Stromal cell of bone marrow (primary cell): ENCODE measurements around the gene BMPER.
A peak's percentile ranks its signal among the peaks of the same experiment; 100 is the strongest.

Source experiments
- DNase-seq: peaks from one replicate; pipeline ENCODE4 v3.0.0-alpha.2; 2012; ENCODE audit warnings: low read depth

The BMPER gene

DNA sequence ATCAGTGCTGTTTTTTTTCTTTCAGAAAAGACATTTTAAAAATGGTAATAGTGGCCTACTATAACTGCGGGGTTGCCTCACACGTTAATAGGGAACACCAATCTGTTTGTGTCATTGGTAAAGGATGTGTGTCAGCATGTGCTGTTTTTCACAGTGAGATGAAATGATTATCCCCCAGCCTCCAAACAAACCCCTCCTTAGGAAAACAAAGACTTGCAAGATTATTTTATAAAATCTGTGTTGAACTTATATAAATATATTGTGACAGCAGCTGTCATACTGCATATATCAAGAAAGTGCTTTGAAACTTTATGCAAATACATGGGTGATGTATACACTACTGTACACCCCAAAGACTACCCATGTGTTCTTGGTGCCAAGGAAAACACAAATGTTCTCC, 125.8 kb downstream of the BMPER start:
- no peak for DNase-seq

DNA sequence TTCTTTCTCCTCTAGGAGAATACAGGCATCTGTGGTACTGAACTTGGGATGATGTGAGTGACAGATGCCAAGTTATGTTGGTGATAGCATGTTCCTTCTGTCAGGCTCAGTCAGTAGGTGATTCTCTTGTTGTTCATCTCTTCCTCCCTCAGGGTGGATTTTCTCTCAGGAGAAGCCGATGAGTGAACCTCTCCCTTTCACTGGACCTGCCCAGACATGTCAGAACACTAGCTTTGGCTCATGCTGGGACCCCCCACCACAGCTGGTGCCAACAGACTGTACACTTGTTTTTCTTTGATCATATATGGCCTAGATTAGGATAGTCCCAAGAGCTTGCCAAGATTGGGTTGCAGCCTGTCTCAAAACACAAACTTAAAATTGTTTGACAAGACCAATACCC, 129.4 kb downstream of the BMPER start:
- DNase-seq = no peak

DNA sequence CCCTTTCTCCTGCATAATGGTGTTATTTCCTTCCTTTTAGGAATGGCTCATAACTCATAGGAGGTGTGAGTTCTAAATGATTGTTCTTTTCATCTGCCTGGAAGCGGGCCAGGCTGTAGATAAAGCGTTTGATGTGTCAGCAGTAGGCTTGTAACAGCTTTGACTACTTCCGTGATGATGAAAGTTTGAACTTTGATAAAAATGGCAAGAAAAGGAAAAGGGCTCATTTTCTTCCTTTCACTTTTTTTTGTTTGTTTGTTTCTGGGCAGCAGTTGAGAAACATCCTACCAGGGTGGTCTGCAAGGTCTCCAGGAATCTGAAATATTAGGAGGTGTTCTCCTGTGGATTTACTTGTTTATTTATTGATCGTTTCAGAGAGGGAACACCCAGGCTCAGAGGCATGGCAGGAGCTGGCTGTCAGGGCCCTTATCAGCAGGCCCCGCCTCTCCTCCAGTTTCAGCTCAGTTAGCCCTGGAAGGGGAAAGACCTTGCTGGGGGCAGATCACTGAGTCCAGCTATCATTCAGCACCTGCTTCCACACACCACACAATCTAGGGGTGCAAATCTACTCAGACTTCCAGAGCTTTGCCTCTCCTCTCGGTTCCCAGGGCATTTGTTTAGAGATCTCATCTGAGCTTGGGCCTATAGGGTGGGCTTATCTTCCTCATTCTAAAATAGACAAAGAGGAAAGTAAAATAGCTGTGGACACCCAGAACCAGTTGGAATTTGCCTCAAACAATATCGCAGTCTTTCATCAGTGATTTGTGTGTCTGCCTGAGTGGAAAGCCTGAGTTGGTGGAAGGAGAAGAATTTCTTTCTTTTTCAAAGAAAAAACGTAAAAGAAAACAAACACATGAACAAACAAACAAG, 130.9 kb downstream of the BMPER start:
- DNase-seq = no peak

DNA sequence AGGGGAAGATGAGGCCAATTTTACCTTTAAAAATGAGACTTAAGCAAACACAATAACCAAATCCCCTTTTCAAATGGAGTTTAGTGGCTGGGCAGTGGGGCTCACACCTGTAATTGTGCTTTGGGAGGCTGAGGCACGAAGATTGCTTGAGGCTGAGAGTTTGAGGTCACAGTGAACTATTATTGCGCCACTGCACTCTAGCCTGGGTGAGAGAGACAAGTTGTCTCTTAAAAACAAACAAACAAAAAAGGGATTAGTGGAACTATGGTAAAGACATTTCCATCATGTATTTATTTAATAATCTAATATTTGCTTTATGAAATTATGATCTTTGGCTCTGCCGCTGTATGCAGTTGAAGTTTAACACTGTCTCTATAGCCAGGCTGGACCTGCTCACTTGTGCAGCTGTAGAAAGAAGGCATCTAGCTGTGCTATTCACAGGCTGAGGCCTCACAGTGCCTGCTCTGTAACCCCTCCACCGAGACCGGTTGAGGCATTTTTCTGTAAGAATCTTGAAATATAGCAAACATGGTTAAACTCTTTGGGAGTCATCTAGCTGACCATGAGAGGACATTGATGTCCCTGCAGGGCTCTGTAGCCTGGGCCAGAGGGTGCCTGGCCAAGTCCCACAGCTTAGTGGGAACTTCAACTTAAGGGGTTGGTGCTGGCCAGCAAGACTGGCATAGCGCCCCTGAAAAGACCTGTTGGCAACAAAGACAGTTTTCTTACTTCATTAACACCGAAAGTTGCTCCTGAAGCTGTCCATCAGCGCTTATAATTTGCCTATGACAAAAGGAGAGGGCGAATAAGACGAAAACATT, 131.8 kb downstream of the BMPER start:
- no peak for DNase-seq

DNA sequence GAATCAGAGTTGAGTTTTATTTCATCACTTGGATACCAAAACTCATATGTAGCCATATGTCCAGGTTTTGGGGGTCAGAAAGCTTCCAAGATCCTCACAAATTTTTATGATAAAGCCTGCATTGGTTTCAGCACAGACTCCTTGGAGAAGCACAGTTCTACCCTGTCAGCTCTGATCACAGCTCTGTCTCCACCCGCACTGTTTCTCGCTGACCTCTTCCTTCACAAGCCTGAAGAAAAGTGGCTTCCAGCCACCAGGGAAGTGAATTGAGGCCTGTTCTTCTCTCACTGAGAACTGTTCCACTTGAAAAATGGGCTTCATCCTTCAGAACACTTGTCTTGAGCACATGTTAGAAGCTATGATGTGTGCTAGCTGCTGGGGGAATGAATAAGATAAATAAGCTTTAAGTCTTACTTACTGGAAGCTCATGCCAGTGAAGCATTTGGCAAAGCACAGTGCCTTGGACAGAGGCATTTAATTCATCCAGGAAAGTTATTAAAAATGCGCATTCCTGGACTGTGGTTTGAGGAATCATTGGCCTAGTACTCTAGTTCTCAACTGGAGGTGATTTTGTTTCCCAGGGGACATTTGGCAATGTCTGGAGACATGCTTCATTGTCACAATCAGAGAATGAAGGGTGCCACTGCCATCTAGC, 133.6 kb downstream of the BMPER start:
- no peak for DNase-seq

DNA sequence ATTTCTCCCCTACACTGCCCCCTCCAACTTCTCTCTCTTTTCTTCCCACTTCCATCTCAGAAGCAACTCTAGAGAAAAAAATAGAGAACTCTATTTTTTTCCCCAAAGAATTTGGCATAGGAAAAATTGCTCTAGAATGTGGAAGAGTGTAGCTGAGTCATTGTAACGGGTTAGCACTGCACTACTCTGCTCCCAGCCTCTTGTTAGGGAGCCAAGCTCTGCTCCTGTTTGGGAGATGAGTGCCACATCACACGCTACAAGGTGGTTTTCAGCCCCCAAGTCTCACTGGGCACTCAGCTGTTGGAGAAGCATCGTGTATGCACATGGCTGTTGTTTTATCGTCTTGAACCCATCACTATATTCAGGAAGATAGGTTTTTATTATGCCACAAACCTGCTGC, 136.4 kb downstream of the BMPER start:
- peak; percentile 35 for DNase-seq

DNA sequence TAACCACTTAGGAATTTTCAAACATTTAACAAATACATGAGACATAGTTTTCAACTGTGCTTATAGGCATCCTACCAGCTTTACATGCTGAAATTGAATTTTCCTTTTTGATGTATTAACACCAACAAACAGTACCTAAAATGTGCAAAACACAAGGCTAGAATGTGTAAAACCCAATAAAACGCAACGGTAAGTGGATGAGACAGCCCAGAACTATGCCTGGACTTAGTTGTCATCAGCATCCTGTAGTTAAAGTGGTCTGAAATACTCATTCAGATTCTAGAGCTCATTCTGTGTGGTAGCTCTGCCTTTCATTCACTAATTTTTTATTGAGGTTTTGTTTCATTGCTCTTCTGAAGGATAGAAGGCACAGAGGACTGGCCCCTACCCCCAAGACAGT, 137.1 kb downstream of the BMPER start:
- no peak for DNase-seq

DNA sequence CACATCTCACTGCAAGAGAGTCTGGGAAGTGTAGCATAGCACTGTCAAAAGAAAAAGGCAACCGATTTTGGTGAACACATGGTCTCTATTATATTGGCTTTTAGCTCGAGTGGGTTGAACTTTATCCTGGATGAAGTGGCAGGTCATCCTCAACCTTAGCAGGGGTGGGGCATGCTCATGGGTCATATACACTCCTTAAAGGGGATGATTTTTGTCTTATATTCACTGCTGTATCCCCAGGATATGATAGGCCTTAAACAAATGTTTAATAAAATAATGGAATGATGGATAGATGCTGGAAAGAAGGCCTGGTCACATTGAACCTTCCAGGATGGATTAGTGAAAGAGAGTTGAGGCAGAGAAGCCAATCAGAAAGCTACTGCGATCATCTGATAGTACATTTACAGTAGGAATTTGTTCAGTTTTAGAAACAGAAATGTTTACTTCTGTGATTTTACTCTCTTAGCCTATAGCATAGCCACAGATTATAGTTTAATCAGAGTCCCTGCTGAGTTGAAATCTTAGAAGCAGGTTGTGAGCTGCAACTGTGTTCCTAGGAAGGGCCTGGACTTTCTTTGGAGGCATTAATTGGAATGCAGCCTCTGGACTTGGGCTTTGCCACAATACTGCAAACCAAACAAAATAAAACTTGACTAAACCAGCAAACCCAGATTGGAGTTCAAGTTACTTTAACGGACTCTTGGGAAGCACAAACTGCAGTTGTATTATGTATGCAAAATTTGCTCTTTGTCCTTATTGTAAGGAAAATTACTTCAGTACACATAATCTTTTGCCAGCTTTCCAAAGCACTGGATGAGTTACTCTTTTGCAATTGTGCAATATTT, 138.3 kb downstream of the BMPER start:
- DNase-seq = peak; percentile 69

DNA sequence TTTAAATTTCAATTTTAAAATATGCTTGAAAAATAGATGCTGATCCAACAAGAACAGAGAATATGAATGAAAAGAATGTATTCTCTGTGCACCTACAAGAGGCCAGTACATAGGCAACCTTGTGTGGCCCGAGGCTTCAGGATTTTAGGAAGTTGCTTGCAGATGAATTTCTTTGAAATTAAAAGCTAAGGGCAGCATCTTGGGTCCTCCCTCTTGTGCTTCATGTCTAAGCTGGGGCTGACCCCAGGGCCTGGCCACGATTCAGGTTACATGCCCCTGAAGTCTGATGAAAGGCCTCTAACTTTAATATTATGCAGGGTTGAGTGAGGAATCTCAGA, 138.9 kb downstream of the BMPER start:
- no peak for DNase-seq

DNA sequence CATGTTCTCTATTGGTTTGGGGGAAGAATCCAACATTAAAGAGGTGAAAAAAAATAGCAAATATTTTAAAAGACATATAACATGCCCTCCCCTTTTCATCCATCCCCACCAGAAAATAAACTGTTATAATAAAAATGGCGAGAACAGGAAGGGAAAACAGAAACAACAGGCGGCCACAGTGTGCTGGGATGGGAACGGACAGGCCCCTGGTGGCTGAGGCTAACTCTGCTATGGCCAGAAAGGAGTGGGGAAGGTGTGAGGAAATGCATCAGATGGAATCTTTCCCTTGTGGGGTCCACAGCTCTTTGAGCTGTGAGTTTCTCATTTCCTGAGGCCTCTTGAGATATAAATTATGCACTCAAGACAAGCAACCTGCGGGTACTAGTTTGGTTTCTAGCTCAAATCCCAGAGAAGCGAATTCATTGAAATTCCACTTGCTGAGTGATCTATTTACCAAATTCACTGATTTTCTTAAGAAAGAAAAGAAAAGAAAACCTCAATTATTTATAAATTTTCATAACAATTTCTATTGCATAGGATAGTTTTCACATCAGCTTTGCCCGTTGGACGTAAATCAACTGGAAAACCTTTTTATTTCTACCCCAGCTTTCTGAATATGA, 139.5 kb downstream of the BMPER start:
- no peak for DNase-seq

DNA sequence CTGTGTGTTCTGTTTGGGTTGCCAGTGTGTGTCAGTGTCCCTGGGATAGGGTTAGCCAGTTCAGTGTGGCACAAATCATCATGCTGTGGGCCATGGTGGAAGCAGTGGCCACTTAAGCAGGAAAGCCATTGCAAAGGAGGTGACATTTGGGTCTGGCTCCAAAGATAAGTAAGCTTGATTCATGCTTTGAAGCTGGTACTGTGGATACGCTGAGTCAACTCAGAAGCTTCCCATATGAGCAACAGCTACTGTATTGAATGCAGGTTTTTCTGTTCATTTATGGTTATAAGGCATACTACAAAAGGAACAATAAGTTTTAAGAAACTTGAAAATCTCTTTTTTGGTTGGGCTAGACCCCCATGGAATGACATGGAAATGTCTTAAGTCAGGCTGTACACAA, 143.1 kb downstream of the BMPER start:
- DNase-seq = no peak

DNA sequence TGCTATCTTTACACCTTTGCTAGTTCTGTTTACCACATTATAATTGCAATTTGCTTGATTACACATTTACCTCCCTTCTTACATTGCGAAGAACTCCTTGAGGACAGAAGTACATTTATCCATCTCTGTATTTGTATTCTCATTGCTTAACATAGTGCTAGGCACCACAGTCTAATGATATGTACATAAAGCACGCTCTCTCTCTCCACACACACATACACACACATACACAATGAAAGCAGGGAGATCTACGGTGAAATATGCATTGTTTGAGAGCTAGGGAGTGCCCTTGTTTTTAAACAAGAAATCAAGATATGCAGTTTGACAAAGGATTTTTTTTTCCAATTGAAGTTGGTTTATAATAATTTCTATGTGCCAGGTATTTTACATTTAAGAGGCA, 148.7 kb downstream of the BMPER start:
- DNase-seq = no peak

DNA sequence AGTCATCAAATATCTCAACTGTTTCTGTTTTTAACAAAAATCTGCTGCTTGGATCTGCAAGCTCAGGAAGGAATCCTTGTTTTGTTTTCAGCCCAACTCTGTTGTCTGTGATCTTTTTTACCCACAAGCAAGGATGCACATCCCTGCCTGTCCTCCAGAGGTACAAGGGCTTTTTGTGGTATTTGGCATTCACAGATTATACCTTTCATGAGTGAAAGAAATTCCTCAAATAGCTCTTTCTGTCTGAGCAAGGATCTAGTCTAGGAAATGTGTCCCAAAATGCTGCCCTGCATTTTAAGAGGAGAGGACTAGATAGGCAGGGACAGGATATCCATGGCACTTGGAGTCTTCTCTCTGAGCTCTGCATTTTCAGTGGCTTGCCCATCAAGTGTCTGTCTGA, 151.8 kb downstream of the BMPER start:
- DNase-seq = no peak

DNA sequence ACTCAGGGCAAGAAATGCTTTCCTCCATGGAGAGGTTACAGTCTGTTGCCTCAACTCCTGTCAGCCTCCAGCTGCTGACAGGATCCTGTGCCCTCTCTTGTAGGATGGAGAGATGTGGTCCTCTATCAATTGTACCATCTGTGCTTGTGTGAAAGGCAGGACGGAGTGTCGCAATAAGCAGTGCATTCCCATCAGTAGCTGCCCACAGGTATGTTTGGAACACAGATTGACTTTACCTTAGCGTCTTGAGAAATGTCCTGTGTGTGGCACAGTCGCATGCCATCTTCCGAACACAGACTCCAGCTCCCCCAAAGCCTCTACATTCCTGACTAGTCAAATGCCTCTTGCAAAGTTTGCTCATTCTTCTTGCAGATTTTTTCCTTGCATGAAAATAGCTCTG, 152.6 kb downstream of the BMPER start:
- DNase-seq = no peak

DNA sequence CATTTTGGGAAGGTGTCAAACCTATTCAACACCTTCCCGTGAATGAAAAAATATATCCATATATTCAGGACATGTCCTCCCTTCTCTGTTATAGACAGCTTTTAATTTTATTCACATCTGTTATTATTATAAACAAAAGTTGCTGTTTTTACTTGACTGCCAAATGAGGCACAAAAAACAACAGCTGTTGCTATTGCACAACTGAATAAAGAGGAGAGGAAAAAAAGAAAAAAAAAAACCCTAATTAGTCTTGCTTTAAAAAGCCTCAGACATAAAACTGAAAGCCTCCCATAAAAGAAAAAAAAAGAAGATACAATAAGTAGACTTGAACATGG, 153.4 kb downstream of the BMPER start:
- no peak for DNase-seq

DNA sequence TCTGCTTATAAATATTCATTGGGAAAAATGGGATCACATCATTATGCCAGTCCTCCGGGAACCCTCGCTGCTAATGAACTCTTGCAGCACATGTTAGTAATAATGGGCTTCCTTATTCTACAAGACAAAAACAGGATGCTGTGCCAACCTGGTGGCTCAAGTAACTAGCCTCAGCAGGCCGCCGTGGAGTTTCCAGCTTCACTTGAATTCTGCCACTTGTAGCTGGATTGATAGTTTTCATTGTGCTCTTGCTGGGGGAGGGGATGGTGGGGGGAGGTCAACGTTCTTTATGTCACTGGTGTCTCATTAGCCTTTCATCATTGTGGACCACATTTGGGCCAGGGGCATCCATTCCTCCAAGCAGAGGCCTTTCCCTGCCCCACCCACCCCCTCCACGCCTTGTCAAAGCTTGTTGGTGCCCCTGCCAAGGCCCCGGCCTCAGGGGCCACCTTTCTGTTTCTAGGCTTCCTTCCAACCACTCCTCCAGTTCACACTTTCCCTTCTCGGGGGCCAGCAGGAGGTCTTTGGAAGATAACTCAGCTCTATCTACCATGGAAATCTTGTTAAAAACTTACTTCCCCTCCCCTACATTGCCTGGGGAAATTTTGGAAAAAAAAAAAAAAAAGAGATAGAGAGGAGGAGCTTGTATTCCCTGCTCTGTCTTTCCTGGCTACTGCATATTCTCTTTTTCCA, 153.9 kb downstream of the BMPER start:
- no peak for DNase-seq

DNA sequence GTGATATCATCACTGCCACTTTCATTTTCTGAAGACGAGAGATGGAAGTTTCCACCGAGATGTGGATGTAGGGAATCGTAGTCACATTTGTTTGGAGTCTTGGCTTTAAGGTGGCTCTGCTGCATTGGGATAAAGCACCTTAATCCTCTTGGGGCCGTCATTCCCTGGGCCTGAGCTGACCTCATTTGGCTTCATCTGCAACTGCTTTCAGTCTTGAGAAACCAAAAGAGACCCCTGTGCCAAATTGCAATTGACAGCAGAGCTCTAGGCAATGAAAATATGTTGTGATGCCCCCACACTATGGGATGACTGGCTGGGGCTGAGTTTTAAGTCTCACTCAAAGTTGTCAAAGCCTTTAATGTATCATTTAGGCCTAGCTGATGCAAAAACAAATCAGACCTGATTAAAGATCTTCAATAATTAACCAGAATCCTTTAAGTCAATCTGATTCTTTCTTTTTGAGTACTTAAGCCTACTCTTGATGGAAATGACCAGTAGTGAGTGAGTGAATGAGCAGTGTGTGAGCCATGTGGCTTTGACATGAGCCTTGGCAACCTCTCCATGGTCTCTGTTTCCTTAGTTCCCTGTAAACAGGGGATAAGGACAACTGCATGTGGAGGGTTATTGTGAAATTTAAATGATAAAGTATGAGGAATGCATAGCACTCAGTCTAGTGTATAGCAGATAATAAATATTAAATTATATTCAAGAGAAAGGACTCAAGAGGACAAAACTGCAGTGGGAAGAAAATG, 155.0 kb downstream of the BMPER start:
- peak; percentile 63 for DNase-seq

DNA sequence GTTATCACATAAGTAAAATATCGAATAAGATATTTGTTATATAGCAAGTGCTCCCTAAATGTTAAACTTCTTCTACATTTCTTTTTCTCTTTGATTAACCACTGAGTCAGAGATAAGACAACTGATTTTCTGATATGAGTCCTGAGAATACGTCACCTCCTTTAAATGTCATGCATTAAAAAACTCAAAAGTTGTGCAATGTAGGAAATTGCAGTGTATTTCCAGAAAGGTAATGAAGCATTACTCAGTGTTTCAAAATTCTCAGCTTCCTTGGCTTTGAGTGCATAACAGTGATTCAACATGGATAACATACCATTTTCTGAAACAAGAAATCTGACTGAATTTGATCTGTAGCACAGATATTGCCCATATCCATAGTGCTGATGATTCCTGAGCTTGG, 155.8 kb downstream of the BMPER start:
- peak; percentile 75 for DNase-seq

DNA sequence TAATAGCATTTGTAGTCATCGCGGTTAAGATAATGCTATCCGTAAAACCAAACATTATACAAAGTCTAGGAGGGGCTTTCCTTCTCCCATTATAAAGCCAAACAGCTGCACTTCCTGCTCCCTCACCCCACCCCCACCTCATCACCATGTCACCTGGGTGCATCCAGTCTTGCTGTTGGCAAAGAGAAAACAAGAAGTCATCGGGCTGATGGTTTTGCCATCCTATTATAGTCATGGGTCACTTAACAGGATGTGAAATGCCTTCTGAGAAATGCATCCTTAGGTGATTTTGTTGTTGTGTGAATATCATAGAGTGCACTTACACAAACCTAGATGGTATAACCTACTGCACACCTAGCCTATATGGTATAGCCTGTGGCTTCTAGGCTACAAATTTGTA, 157.0 kb downstream of the BMPER start:
- no peak for DNase-seq

DNA sequence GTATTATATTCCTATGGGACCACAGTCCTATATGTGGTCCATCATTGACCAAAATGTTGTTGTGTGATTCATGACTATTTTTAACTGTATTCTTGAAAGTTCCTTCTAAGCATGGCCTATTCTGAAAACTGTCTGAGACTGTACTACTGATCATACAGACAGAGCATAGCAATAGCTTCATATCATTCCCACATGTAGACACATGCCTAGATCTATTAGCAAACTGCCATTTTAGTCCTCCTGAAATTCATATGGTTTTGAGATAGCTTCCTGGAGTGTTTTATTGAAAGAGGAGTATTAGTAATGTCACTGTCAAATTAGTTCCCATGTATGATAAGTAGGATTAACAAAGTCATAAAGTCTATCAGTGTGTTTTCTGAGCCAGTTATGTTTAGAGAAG, 157.5 kb downstream of the BMPER start:
- DNase-seq = no peak
